Activated CD8-positive, alpha-beta memory T cell treated with anti-CD3 and anti-CD28 coated beads, Interleukin-2, amount 50 U/mL, for 1 hour (primary cell): Measurements from ENCODE around the gene PAIP2B.
A peak's percentile ranks its signal among the peaks of the same experiment; 100 is the strongest.
"Not testable (repeated sequence)": the region's sequence is repeated elsewhere in the genome, so short reads cannot be mapped to it uniquely, and the experiment has no call there.

Source experiments
- DNase-seq: peaks from one replicate; pipeline ENCODE4 v3.0.0-alpha.2; 2020; ENCODE audit errors: extremely low read depth

The PAIP2B gene

DNA sequence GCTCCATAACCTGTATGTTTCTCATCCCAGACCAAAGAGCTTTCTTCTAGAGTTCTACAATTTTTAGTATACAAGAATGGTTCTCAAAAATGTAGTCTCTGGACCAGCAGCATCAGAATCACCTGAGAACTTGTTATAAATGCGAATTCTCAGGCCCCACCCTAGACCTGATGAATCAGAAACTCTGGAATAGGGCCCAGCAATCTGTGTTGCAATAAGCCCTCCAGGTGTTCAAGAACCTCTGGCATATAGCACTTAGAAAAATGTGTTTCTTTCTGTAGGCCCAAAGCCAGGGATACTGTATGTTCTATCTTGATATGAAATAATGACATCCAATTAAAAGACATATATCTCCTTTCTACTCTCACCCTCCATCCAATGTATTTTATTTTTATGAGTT is 10.4 kb downstream of the PAIP2B start:
- DNase-seq, result no peak

DNA sequence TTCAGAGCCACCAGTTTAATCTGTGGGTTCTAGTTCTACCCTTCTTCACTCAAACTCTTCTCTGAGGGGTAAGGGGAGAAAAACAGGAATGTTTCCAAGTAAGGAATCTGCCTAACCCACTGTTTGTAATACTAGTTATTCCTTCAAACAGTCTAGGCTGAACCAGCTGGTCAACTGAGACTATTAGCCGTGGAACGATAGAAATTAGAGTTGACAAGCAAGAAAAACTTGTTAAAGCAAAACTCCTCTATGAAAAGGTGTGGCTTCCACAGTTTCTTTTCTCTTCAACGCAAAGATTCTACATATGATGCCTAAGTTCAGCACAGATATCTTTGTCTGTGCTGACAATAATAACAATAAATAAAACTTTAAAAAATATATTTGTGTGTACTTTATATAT is 11.5 kb downstream of the PAIP2B start:
- no peak for DNase-seq

DNA sequence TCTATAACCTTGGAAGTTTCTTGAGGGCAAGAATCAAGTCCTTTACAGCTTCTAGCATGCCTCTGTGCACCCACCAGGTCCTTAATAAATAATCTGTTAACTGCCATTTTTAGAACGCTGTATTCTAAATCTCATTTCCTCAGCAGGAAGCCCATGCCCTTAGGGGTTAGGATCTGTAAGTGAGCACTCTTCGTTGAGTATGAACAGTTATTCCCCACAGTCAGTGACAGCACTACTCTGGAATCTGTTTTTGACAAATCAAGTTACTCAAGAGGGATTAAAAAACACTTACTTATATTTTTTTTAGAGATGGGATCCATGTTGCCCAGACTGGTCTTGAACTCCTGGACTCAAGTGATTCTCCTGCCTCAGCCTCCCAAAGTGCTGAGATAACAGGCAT is 14.6 kb downstream of the PAIP2B start:
- DNase-seq, result no peak

DNA sequence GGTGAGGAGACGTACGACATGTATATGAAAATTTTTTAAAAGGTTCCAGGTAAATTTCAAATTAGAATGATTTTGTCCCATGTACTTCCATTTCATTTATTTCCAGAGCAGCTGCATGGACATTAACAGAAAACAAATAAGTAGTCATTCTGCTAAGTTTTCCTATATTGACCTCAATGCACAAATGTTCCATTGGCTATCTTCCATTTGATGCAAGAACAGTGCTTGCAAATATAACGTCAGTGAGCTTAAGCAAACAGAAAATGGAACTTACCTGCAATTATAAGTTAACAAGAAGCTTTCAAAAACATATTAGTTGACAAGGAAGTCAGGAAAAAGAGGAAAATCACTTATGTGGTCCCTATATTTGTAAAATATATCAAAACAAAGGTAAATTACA is 16.6 kb downstream of the PAIP2B start:
- DNase-seq, result no peak

DNA sequence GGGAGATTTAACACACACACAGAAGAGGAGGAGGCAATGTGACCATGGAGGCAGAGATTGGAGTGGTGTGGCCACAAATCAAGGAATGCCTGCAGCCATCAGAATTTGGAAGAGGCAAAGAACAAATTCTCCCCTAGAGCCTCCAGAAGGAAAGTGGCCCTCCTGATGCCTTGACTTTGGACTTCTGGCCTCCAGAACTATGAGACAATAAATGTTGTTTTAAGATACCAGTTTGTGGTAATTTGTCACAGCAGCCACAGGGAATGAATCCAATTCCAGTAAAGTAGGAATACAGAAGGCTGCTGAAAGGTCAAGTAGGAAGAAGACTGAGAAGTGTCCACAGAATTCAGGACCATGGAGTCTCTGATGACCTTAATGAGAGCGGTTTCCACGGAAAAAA is 18.1 kb downstream of the PAIP2B start:
- no peak for DNase-seq

DNA sequence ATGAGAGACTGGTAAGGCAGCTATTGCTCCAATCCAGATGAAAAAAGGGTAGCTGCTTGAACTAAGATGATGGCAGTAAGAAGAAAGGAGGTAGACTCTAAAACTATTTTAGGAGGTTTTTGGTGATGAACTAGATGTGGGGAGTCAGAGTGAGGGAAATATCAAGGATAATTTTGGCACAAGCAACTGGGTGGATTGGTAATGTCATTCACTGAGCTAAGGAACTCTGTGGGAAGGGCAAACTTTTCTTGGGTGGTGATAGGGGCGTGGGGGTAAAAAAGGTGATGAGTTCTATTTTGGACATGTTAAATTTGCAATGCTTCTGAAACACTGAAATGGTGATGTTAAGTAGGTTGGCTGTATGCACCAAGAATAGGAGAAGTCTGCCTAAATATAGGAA is 19.3 kb downstream of the PAIP2B start:
- DNase-seq, result no peak

DNA sequence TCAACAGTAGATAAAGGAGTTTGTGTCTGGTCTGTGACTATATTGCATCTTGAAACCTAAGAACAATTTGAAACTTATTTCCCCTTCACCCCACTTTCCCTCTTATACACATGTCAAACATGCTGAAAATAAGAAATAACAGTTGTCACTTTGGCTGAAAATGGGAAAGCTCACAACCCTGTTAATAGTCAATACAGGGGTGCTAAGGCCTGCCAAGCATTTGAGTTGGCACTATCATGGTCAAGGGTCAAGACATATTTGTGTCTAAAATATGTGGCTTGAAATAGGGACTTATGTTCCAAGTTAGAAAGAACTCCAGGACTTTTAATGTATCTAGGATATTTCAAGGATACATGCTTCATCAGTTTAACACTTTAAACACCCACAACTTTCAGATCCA is 20.6 kb downstream of the PAIP2B start:
- DNase-seq, result no peak

DNA sequence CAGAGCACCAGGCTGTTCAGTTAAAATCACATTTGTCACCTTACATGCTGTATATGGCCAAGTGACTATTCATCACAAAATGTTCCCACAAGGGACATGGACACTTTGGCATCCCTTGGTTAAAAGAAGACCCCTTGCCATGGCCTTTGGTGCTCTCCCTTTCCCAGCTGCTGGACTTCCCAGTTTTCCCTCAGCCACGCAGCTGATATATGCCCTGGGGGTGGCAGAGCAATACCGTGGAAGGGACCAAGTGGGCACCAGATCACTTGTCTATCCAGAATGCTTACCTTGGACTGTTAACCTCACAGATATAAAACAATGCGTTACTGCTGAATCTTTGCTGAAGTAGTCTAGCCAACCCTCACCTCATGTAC is 35.3 kb downstream of the PAIP2B start:
- no peak for DNase-seq

DNA sequence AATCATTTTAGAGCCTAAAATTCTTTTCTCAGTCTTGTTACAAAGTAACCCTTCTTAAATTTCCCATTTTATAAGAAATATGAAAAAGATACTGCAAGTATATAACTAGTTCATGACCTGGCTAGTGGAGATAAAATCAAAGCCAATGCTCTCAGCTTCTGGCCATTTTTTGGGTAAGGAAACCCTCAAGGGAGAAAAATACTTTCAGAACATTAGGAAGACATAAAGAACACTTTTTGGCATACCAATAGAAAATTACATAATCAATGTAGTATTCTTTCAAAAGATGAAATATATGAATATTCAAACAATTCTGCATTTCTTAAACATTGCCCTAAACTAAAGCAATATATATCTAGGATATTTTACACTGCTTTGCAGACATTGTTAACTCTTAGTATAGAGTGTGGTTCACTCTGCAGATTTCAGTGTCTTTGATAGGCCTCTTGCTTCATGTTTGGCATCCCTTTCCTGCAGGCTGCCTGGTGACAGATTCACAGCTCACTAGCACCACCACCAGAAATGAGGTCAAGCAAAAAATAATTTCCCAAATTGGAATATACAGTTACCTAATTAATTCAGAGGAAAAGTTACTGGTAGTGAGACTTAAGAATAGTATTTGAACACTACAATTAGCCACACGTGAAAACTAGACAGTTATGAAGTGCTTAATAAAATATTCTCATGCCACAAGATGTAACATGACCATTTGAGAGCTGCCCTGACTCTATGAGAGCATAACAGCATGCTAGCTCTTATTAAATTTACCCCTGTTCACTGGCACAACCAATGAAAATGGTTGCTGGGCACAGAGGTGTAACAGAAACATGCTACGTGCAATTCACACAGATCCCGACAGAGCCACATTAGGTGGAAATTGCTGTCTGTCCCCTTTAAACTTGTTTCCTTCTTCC is 36.0 kb downstream of the PAIP2B start:
- DNase-seq, result no peak

DNA sequence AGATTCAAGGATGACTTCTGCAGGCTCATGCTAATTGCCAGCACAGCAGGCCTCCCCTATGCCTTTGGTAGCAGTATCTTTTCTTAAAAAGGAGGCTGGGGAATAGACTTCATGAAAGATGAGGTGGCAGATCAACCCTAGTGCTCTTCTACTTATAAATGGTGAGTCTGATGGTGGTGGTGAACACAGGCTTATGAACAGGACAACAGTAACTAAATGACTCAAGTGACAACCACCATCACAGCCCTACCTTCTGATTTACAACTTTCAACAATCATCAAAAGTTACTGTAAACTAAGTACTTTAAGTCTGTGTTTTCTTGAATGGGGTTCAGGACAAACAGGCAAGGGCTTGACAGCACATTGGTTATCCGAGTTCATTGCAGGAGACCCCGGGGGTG is 39.3 kb downstream of the PAIP2B start:
- no peak for DNase-seq

DNA sequence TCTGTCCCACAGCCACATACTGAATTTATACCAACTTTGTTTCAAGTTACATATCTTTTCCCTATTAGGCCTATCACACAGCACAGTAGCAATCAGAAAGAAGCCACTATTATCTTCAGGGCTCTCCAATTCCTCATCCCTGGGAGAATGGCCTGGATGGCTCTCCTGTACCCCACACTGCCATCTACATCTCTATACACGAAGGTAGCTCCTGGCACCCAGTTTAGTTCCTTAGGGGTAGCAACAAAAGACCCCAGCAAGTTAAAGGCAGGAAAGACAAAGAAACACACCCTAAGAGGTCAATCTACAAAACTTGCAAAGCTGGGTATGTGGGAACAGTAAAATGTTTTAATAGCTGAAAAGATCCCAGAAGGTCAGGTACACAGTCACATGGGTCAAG is 39.9 kb downstream of the PAIP2B start:
- DNase-seq, result no peak

DNA sequence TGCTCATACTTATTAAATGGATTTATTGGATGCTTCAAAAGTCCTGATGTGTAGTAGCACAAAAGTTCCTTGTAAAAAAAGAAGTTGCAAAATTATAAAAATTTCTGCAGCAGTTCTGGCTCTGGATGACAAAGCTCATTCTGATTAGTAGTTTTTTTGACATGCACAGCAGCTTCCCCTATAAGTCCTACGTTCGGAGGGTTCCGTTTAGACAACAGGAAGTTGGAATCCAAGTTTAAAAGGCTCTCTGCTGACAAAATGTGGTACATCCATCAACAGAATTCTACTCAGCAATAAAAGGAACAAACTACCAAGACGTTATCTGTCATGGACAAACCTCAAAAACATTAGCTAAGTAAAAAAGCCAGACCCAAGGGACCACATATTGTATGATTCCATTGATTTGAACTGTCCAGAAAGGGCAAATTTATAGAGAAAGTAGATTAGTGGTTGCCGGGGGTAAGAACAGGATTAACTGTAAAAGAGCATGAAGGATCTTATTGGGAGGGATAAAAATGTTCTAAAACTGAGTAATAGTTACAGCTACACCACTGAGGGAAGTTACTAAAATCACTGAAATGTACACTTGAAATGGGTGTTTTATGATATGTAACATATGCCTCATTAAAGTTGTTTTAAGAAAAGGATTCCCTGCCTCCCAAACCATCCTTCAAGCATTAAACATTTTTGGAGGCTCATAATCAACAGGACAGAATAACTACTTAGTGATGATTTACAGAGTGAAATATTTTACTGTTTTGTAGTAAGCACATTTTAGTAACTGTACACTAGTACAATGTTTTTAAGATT is 43.4 kb downstream of the PAIP2B start:
- not testable (repeated sequence) for DNase-seq

DNA sequence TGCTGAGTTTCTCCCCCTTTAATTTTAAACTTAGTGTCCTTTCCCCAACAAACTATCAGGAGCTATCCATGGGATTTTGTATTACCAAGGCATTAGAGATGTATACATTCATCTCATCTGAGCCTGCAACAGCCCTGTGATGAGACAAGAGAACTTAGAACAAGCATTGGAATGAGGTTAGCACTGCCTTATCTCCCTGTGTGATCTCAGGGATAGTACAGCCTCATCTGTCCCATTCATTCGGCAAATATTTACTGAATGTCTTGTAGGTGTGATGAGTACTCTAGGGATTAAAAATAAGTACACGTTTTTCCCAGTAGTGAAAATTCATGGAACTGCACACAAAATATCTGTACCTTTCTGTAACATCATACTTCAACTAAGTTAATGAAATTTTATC is 45.6 kb downstream of the PAIP2B start:
- no peak for DNase-seq

DNA sequence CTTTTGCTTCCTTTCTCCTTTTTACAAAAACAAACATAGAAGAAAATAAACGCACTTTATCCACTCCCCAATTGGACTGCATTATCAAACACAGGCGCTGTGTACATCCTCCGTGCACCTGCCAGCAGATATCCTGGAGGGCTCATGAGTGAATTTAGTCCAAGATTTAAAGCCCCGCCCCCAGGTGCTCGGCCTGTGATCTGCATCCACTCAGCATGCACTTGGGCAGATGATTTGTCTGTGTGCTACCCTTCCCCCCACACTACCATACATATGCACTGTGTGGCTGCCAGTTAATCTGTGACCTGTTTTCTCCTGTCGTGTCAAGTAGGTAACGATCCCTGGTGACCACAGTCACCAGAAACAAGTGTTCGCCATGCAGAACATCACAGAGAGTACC is 48.1 kb downstream of the PAIP2B start:
- not testable (repeated sequence) for DNase-seq

DNA sequence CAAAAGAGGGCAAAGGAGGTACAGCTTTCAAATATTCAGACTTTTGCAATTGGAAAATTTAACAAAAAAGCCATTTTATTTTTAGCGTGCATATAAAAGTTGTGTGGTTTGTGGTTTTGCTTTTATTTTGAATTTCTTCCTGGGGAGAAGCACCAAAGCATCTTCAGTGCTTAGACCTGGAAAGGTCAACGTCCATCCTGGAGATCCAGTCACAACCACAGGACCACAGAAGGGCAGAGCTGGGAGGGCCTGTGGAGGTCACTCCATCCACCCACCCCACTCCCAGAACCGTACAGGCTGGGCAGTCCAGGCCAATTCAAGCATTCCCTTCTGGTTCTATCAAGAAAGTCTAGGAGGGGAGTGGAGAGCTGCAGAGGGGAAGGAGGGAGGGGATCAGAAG is 52.7 kb downstream of the PAIP2B start:
- no peak for DNase-seq

DNA sequence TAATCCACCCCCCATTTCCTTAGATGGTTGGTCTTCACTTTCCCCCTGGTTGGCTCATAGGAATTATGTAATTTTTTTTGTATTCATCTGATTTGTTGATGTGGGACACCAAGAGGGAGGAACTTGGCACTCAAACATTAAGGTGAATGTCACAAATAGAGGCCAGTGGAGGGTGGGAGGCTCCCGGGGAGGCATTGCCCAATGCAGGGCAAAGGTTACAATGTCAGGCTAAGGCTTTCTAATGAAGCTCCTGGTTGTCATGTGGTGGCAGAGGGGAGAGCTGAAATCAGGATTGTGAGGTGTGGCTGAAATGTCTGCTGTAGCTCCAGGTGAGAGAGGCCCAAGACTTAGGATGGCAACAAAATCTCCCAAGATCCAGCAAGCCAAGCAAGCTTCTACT is 53.8 kb downstream of the PAIP2B start:
- DNase-seq, result no peak

DNA sequence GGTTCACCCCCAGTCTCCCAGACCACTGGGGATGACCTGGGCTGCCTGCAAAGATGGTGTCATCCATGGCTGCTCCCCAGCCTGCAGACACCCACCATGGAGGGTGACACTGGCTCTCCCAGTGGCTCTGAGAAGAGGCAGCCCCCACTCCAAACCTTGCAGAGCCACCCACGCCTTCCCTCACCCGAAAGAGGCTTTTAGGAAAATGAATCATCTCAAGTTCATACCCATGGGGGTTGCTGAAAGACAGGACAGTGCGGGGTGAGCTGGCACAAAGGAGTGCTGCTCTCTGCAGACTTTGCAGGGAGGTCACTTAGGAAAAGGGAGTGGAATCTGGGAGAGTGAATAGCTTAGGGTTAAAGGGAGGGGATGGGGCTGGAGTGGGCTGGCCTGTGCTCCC is 60.1 kb downstream of the PAIP2B start:
- no peak for DNase-seq

DNA sequence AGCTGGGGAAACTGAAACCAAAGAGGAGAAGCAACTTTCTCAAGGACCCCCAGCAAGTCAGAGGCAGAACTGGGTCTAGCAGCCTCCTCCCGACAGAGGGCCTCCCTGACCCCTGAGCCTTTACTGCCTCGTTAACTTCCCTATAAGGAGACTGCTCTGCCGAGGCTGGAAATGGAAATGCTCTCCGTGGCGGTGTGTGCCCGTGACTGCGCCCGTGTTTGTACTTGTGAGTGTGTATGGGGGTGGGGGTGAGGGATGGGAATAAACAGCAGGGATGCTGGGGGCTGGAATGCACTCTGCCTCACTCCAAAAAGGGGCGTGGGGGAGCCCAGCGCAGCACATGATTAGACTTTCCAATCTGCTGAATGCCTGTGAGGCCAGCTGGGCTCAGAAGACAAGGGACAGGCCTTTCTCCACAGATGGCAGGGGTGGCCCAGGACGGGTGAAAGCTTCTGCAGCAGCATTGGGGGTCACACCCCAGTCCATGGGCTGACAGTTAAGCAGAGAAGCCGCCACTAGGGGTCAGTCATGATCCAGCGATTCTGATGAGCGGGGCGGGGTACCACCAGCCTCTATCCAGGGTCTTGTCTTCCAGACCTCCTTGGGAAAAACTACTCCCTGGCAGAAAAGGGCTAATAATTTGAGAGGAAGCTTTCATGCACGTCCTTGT is 69.6 kb downstream of the PAIP2B start:
- peak; percentile 4 for DNase-seq

DNA sequence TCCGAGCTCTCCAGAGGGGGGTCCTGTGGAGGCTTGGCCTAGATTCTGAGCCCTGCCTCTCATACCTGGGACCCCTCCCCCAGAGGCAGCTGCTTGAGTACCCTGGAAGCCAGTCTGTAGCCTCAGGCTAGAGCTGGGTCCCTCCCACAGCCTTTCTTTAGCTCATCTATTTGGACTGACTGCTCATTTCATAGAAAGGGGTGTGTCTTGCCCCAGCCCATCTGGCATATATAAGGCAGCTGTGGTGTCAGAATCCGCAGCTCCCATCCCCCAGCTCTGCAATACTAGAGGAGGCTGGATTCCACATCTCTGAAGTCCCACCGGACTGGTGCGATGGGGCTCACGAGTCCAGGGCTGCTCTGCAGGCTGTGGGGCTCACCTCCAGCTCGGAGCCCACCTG is 70.3 kb downstream of the PAIP2B start:
- DNase-seq, result no peak

DNA sequence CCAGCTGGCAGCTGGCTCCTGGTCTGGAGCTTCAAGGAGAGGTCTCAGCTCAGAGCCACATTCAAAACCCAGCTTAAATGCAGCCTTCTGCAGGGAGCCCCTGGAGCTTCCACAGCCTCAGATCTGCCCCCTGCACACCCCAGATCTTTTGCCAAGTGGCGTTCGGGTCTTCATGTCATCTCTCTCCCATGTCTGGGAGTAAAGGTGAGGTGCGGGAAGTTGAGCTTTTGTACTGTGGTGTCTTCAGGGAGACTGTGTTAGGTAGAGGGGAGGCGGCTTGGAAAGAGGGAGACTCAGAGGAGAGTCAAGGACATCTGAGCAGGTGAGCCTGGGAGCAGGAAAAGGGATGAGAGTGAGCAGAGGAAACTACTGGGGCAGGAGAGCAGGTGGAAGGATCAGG is 71.1 kb downstream of the PAIP2B start:
- no peak for DNase-seq

DNA sequence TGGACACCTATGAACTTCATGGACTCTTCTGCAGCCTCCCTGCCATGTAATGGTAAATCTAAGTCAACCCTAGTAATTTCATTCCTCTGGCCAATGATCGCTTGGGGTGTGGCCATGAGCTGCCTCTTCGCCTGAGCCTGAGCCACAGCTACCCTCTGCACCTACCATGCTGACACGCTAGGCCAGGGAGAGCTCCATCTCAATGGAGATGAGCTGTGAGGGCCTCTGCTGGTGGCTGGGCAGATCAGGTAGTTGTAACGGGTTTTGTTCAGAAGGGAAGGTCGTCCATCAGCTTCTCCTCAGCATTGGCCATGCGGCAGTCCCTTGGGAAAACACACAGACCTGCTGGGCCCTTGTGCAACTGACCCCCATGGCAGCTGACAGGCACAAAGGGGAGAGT is 72.1 kb downstream of the PAIP2B start:
- no peak for DNase-seq

DNA sequence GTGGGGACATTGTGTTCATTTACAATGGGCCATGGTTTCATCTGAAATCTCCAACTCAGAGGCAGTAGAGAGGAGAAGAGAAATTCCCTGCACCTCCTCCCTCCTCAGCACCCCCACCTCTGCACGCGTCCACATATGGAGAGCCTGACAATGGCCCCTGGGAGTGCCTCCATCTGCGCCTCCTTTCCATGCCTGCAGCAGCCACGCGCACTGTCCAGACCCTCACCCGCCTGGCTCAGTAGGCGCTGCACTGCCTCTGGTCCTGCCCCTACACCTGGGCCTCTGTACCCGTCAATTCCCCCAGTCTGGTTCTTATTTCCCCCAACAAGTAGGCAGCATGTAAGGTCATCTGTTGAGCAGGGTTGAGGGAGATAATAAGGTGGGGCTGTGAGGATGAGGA is 72.6 kb downstream of the PAIP2B start:
- no peak for DNase-seq
